Stimulated activated CD4-positive, alpha-beta T cell treated with anti-CD3 and anti-CD28 coated beads, Interleukin-15, amount 100 ng/mL, for 48 hours (primary cell): ENCODE measurements around the gene BIN2.
A peak's percentile ranks its signal among the peaks of the same experiment; 100 is the strongest.
"Not testable (repeated sequence)": the region's sequence is repeated elsewhere in the genome, so short reads cannot be mapped to it uniquely, and the experiment has no call there.

Experiments used
- DNase-seq, 2 donors: peaks; one replicate each; pipeline ENCODE4 v3.0.0-alpha.2; 2020; ENCODE audit warnings: low read depth in 2 of 2

Gene BIN2

DNA sequence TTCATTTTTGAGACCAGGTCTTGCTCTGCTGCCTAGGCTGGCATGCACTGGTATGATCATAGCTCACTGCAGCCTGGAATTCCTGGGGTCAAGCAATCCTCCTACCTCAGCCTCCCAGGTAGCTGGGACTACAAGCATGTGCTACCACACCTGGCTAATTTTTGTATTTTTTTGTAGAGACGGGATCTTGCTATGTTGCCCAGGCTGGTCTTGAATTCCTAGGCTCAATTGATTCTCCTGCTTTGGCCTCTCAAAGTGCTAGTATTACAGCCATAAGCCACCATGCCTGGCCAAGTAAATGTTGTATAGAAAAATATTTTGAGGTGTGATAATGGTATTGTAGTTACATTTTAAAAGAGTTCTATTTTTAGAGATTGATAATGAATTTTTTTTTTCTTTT is 12.6 kb downstream of the BIN2 start:
- DNase-seq, result no peak

DNA sequence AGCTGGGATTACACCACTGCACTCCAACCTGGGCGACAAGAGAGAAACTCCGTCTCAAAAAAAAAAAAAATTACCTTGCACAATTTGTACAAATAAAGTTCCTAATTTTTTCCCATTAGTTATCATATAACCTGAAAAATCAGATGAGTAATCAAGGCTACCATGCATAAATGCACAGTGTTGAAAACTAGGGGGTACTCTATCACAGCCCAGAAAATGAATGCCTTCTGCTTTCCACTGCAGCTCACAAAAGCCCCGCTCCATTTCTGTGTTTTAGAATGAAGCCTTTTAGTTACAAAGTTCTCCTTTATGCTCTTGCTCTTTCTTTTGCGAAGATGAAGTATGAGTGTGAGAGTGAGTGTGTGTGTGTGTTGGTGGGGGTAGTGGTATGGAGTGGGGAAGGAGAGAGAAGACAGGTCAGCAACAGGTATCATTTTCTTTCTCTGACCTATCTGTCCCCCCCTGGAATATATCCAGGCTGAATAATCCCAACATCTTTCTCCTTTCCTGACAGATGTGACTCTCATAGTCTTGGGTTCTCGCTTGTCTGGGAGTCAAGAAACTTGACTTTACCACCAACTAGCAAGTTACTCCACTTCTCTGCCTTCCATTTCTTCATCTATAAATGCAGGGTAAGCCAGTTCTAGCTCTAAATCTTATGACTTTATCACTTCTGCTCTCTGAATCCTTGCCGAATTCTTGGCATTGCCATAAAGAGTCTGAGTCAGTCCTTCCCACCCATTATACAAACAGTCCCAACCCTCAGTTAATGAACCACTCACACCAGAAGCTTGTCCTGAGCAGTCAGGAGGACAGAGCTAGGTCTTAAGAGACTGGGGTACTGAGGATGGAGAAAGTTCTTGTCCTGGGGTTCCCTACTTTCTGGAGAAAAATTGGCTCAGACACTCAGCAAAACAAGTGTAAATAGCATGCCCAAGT is 16.1 kb downstream of the BIN2 start:
- no peak for DNase-seq

DNA sequence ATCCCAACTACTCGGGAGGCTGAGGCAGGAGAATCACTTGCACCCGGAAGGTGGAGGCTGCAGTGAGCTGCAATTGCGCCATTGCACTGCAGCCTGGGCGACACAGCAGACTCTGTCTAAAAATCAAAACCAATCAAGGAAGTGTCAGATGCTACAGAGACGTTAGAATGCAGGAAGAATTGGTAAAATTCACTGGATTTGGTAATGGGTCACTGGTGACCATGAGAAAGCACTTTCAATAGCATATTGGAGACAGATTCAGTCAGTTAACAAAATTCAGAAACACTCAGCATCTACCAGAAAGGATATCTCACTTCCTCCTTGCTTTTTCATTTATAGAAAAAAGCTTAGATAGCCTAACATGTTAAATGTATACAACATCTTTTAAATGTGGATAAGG is 17.5 kb downstream of the BIN2 start:
- no peak for DNase-seq

DNA sequence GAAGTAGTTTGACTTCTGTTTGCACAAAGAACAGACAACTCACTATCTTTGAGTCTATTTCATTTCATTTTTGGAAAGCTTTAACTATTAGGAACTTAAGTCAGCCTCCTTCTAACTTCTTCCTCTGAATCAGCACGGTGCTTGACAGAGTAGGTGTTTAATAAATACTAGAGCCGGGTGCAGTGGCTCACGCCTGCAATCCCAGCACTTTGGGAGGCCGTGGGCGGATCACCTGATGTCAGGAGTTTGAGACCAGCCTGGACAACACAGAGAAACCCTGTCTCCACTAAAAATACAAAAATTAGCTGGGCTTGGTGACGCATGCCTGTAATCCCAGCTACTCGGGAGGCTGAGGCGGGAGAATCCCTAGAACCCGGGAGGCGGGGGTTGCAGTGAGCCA is 23.2 kb downstream of the BIN2 start:
- not testable (repeated sequence) for DNase-seq

DNA sequence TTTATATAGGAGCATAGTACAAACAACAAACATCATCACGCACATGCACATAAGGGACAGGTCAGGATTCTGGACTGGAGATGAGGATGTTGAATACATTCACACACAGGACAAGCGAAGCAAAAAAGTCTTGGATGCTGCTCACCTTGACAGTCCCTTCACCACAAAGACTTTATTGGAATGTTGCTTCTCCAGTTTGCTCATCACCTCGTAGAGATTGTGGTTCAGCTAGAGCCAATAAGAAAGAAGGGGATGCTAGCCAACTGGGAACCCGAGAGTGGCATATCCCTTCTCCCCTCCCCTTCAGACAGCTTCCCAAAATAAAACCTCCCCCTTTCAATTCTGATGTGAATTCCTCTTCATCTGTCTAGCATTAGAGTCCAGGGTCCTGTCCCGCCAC is 28.3 kb downstream of the BIN2 start:
- no peak for DNase-seq

DNA sequence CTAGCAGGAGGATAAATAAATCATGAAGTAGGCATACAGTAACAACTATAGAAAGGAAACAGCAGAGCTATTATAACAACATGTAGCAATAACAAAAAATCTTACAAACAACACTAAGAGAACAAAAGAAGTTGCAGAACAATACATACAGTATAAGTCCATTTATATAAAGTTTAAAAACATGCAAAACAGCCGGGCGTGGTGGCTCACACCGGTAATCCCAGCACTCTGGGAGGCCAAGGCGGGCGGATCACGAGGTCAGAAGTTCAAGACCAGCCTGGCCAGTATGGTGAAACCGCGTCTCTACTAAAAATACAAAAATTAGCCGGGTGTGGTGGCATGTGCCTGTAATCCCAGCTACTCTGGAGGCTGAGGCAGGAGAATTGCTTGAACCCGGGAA is 29.9 kb downstream of the BIN2 start:
- DNase-seq, result not testable (repeated sequence)

DNA sequence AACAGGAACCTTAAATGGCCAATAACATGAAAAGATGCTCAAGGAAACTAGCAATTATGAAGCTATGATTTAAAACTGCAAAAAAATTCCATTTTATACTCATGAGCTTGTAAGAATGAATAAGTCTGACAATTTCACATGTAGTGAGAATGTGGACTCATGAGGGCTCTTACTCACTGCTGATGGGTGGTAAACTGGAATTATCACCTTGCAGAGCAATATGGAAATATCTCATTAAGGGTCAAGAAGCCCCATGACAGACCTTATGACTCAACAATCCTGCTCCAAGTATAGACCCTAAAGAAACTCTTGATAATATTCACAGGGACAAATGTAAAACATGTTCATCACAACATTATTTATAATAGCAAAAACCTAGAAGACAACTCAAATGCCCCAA is 30.3 kb downstream of the BIN2 start:
- DNase-seq, result no peak

DNA sequence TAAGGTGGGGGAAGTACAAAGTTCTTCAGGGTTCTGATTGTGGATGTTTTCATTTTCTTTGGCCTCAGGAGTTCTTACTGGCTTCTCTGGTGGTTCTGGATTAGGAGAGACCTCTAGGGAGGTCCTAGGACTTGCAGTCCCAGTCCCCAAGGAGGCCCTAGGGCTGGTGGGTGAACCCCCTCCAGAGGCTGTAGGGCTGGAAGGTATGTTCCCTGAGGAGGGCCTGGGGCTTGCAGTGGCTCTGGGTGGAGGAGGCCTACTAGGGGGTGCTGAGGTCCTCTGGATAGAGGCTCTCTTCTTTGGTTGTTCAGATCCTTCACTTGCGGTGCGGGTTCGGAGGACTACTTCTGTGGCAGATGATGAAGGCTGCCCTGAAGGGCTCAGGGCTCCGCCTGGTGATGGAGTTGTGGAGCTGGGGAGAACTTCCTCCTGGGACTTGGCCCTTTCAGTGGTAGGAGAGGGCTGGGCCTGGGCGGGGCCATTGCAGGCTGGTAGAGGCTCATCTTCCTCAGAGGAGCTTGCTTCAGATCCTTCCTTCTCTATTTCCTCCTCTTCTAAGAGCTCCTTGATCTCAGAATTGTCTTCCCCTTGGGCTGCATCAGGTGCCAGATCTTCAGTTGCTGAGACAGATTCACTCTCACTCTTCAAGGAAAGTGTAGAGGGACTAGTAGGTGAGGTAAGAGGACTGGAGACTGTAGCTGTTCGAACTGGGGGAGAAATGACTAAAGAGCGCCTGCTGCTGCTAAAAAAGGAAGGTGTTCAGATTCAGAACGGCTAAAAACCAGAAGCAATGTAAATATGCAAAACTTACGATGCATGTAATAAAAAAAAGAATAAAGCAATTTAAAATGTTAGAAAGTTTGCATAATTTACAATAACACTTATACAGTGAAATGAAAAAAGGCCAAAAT is 32.1 kb downstream of the BIN2 start:
- DNase-seq, result not testable (repeated sequence)

DNA sequence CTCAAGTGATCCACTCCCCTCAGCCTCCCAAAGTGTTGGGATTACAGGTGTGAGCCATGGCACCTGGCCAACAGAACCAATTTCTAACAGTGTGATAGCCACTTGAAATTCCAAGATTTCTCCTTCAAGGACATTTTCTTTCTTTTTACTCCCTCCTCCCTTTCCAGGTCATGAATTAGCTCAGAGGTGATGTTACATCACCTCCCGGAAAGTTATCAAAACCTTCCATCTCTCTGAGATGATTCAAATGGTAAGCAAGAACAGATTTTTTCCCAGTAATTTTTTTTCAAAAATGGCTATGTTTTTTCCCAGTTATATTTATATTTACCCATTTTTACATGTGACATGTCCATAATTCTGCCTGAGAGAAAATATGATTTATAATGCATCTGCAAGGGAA is 38.1 kb downstream of the BIN2 start:
- DNase-seq, result no peak

DNA sequence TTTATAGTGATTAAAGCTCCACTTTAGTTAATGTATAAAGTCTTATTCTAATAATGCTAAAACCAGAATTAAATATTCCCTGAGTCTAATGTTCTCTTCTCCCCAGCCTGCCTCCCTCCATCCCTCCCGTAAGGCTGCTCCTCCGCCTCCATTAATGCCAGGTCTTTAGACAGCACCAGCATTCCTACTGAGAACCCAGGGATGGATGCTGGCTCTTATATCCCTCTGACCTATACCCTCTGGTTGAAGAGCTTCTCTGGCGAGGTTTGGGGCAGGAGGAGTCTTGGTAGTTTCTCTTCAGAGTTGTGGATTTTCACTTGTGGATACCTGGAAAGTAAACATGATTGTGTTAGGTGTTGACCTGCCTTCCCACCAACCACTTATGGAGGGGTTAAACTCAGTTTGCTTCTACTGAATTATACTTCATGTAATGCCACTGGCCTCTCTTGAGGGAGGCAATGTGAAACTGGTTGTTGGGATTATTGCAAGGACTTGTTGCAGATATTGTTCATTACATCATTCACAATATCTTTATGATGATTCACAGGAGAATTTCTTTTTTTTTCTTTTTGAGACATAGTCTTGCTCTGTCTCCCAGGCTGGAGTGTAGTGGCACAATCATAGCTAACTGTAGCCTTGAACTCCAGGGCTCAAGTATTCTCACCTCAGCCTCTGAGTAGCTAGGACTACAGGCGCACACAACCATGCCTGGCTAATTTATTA is 42.6 kb downstream of the BIN2 start:
- no peak for DNase-seq

DNA sequence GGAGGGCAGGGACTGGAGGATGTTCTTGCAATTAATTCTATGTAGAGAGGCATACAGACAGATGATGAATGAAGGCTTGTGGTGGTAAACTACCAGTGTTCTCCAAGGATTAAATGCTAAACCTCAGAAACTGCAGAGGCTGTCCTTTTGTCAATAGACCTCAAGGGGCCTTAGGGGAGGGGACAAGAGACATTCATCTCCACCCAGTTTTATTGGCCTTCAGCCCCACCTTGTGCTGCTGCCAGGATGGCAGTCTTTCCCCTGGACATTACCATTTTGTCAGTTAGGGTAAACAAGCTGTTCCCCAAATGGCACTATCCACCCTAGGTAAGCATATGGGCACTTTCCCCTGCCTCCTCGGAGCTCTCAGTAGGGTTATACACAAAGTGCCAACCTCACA is 48.9 kb downstream of the BIN2 start:
- DNase-seq, result no peak

DNA sequence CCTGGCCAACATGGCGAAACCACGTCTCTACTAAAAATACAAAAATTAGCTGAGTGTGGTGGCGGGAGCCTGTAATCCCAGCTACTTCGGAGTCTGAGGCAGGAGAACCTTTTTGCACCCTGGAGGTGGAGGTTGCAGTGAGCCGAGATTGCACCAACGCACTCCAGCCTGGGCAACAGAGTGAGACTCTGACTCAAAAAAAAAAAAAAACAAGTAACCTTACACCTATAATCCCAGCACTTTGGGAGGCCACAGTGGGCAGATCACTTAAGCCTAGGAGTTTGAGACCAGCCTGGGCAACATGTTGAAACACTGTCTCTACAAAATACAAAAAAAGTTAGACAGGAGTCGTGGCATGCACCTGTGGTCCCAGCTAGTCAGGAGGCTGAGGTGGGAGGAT is 51.2 kb downstream of the BIN2 start:
- DNase-seq, result not testable (repeated sequence)

DNA sequence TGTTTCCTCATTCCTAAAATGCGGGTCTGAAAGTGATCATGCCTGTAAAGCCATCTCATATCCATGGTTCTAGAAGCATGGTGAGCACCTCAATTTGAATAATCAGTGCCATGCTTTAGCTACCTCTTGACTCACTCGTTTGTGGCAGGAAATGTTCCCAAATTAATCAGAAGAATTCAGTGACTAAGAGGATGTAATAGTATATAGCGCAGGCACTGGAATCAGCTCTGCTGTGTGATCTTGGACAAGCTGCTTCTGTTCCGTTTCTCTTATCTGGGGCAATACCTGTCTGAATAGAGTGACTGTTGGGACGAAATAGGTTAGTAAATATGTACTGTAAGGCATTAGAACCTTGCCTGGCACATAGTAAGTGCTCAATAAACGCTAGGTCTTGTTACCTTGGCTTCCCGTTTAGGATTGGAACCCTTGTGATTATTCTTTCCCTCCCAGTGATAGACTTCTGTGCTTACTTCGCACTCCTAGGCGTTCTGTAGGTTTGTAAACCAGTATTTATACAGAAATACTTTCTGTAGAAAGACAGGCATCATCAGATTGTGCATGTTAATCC is 52.9 kb downstream of the BIN2 start:
- DNase-seq, result no peak

DNA sequence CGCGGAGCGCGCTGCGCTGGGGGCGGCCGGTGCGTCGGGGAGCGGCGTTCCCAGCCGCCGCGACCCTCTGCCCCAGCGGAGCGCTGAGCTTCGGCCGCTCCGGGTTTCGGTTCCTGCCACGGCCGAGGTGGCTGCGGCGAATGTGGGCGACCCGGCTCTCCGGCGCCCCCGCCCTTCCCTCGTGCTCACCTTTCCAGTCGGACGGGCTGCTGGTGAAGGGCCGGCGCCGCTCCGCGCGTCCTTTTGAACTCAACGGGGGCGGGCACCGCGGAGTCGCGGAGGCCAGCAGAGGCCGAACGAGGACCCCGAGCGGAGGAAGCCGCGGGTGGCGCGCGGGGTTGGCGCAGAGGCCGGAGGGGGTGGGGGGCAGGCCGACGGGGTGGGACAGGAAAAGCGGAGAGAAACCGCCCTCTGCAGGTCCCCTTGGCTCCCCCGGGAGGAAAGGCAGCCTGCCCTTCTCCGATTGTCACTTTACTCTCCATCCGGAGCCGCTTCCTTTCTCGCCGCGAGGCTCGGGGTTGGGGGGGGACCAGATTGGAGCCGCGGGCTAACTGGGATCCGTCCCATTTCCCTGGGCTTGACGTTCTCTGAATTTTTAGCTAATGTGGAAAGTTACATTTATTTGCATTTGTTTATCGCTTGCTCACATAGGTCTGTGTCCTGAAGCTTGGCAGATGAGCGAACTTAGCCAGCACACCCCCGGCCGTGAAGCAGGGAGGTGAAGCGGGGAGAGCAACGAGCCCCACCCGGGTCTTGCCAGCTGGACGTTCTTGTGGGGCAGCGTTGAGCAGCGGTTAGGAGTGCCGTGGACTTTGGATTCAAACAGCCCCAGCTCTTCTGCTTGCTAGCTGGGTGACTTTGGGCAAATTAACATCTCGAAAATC is 53.7 kb downstream of the BIN2 start, which contains the start of gene SMAGP:
TSS of gene SMAGP (minus strand) at position 349 of the 884 bp plus-strand sequence. CDS start 1,137 bp downstream, outside the sequence.
- peak in 1 of 2 donors; percentile 31 for DNase-seq

DNA sequence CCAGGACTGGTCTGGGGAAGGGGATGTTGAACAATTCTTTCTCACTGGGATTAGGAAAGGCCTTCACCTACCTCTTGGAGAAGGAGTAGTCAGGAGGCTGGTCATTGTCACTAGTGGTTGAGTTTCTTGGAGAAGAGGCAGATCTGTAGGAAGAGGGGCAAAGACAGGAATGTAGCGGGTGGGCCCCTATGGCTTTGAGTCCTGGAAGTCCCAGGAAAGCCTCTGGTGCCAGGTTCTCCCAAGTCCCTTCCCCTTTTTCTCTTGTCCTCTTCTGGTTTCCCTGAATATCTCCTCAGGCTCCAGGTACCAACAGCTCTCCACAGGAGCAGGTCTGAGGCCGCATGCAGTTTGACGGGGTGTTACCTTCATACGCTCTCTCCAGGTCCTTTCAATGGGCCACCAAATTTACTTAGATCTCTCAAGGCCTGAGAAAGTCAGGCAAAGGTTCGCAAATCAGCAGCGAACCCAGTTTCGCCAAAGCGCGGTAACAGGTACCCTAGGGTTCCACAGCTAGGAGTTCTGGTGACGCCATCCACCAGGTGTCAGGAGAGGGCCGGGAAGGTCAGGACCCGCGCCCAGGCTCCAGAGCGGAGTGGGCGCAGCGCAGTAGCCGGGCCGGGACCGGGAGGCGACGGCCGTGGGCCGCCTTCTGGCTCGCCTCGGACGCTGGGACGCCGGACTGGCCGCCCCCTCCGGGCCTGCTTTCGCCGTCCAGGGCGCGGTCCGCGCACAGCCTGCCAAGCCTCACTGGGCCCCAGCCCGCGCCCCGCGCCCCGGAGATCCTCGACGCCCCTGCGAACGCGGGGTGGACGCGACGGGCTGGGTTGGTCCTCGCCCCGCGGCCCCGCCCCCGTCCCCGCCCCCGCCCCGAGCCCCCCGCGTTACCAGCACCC is 54.6 kb downstream of the BIN2 start:
- peak in 1 of 2 donors; percentile 48 for DNase-seq

DNA sequence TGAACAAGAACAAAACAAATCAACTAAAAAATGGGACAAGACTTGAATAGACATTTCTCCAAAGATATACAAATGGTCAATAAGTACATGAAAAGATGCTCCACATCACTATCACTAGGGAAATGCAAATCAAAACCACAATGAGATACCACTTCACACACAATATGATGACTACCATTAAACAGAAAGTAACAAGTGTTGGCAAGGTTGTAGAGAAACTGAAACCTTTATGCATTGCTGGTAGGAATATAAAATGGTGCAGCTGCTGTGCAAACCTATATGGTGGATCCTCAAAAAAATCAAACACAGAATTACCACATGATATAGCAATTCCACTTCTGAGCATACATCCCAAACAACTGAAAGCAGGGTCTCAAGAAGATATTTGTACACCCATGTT is 59.0 kb downstream of the BIN2 start:
- DNase-seq, result no peak

DNA sequence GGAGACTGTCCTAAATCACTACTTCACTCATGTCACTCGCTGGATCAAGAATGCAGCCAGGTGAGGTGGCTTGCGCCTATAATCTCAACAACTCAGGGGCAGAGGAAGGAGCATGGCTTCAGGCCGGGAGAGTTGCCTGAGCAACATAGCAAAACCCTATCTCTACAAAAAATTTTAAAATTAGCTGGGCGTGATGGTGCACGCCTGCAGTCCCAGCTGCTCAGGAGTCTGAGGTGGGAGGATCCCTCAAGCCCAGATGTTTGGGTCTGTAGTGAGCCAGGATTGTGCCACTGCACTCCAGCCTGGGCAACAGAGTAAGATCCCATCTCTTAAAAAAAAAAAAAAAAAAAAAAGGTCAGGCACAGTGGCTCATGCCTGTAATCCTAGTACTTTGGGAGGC is 59.7 kb downstream of the BIN2 start:
- no peak for DNase-seq

DNA sequence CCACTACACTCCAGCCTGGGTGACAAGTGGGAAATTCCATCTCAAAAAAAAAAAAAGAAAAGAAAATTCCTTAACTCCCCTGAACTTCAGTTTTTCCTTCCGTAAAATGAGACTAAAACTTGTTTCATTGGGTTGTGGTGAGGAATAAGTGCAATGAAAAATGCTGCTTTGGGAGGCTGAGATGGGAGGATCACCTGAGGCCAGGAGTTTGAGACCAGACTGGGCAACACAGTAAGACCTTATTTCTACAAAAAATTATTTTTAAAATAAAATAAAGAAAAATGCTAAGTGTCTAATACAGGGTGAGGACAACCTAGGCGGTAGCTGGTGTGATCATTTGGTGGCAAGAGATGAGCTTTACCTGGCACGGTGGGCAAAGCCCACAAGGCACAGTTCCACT is 60.6 kb downstream of the BIN2 start:
- no peak for DNase-seq

DNA sequence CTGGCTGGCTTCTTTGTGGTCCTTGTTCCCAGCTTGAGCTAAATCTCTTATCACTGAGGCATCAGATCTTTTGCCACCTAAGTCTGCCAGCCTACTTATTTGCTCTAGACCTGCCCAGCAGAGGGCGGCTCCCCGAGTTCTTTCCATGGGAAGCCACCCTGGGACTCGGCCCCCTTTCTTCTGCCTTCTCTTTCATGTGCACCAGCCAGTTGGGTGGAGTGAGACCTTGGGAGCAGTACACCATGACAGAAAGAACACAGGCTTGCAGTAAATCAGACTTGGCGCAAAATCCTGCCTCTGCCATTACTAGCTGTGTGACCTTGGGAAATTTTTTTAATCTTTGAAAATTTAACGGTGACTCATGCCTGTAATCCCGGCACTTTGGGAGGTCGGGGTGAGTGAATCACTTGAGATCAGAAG is 61.2 kb downstream of the BIN2 start:
- no peak for DNase-seq
